Hepatocyte (in vitro differentiated cells): Measurements from ENCODE around the gene PTH1R.

ENCODE experiments used
- CTCF ChIP-seq: fragments of 200-600 bp; sonication (generic); IDR thresholded peaks from 2 replicates; pipeline ENCODE4 v1.5.1; 2016; ENCODE audit warnings: antibody characterized with exemption, mild to moderate bottlenecking; ENCODE audit not compliant: poor library complexity
- EZH2 ChIP-seq: fragments of 200-600 bp; sonication (generic); IDR thresholded peaks from 2 replicates; pipeline ENCODE4 v1.6.1; 2016; ENCODE audit warnings: antibody characterized with exemption, mild to moderate bottlenecking, borderline replicate concordance
- EZH2phosphoT487 ChIP-seq: fragments of 200-600 bp; sonication (generic); IDR thresholded peaks from one replicate; pipeline ENCODE4 v1.6.1; 2018; ENCODE audit warnings: antibody characterized with exemption, mild to moderate bottlenecking, low read depth, moderate library complexity; ENCODE audit not compliant: unreplicated experiment, severe bottlenecking

DNA sequence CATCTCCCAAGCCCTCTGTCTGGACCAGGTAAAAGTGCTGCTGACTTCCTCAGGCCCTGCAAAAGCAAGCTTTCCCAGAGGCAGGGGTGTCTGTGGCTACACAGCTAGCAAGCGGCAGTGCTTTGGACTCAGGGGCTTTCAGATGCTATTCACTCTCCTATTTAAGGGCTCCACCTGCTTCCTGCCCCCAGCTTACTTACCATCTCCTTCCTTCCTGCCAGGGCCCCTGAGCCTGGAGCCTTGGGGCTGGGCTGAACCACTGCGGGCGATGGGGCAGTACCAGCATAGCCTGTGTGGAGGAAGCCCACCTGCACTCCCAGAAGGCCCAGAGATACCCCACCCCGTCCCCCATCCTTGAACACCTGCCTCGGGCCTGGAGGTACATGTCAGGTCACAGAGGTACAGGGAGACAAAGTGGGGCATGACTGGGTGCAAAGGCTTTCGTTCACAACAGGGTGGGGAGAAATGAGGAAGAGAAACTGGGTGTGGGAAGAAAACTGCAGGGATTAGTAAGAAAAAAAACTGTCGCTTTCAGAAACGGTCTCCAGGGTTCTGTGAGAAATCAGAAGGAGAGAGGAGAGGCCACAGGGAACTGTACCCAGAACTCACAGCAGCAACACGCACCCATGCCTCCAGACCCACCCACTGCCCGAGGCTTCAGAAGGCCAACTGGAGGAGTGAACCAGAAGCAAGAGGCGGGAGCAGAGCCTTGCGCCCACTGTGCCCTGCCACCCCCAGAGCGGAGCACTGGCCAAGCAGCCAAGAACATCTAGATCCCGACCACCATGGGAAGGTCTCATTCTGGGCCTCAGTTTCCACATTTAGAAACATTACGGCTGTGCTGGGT, 49.6 kb downstream of the PTH1R start:
- no peak for TF ChIP-seq CTCF
- no peak for TF ChIP-seq EZH2
- TF ChIP-seq EZH2phosphoT487, result no peak
